ENCODE measurements around the gene MARCHF6.

DNA sequence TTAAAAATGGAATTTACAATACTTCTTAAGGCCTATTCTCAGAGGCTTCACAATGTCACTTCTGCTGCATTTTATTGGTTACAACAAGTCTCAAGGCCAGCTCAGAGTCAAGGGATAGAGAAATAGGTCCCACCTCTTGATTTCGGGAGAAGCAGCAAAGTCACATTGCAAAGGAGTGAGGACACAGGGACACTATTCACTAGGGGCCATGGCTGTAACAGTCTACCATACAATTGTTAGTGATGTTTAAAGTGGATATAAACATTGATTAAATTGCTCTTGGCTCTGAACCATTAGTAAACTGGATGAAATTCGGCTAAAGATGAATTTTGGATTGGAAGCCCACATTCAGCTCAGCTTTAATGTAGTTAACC is 24.1 kb upstream of the MARCHF6 start:
- TF ChIP-seq POLR2A (IDR thresholded peaks at IDR 0.05; ENCODE audit: low read depth, low read length) (no peak), POLR2AphosphoS5 (IDR thresholded peaks at IDR 0.05; ENCODE audit: low read depth, low read length) (no peak), TAF1 (IDR thresholded peaks at IDR 0.05; ENCODE audit: borderline replicate concordance, low read depth, low read length) (no peak)
